HG03354 (cell line): ENCODE data around the gene TBCK.

ENCODE experiments used
- ATAC-seq: cut with Tn5 transposase; IDR thresholded peaks from one replicate; pipeline ENCODE4 v1.9.1; 2021; ENCODE audit warnings: mild to moderate bottlenecking; ENCODE audit not compliant: unreplicated experiment, poor library complexity, severe bottlenecking

Gene TBCK

GRCh38 chr4:106063009-106063408, 253.0 kb downstream of the TBCK start:
- ATAC-seq = no peak

- ATAC-seq = no peak
Observed at GRCh38 chr4:106062452-106062875, 253.5 kb downstream of the TBCK start.

- ATAC-seq = no peak
Observed at GRCh38 chr4:106058921-106059320, 257.1 kb downstream of the TBCK start.

GRCh38 chr4:106056914-106057313, 259.1 kb downstream of the TBCK start:
- ATAC-seq = no peak

GRCh38 chr4:106051514-106051913, 264.5 kb downstream of the TBCK start:
- no peak for ATAC-seq

GRCh38 chr4:106049490-106049889, 266.5 kb downstream of the TBCK start:
- no peak for ATAC-seq

- ATAC-seq = no peak
Observed at GRCh38 chr4:106048250-106048971, 267.6 kb downstream of the TBCK start.

- no peak for ATAC-seq
Observed at GRCh38 chr4:106046083-106046482, 269.9 kb downstream of the TBCK start.

- no peak for ATAC-seq
Observed at GRCh38 chr4:106041294-106042002, 274.6 kb downstream of the TBCK start.

GRCh38 chr4:106039796-106040195, 276.2 kb downstream of the TBCK start:
- no peak for ATAC-seq

GRCh38 chr4:106038908-106039307, 277.1 kb downstream of the TBCK start:
- ATAC-seq = no peak

GRCh38 chr4:106038012-106038411, 278.0 kb downstream of the TBCK start:
- ATAC-seq = no peak

- ATAC-seq = no peak
Observed at GRCh38 chr4:106036848-106037247, 279.2 kb downstream of the TBCK start.

GRCh38 chr4:106036334-106036733, 279.7 kb downstream of the TBCK start:
- no peak for ATAC-seq

- no peak for ATAC-seq
Observed at GRCh38 chr4:106035204-106035603, 280.8 kb downstream of the TBCK start.

- ATAC-seq = no peak
Observed at GRCh38 chr4:106034751-106035150, 281.3 kb downstream of the TBCK start.

GRCh38 chr4:106034220-106034619, 281.8 kb downstream of the TBCK start:
- ATAC-seq = no peak

GRCh38 chr4:106033469-106033868, 282.5 kb downstream of the TBCK start:
- ATAC-seq = no peak

- no peak for ATAC-seq
Observed at GRCh38 chr4:106032851-106033286, 283.1 kb downstream of the TBCK start.

GRCh38 chr4:106022454-106022853, 293.6 kb downstream of the TBCK start:
- no peak for ATAC-seq

GRCh38 chr4:106021737-106022410, 294.1 kb downstream of the TBCK start:
- no peak for ATAC-seq
